ENCODE data around the gene NEK7.

NEK7 gene

GRCh38 chr1:198350456-198350855 is 193.7 kb downstream of the NEK7 start:
- no peak for DNase-seq (ENCODE audit: low read depth, low spot score)

- DNase-seq (ENCODE audit: low read depth, low spot score) = no peak
Measured at GRCh38 chr1:198352975-198353695, 196.3 kb downstream of the NEK7 start.

GRCh38 chr1:198357937-198358336 is 201.1 kb downstream of the NEK7 start:
- DNase-seq (ENCODE audit: low read depth, low spot score) = no peak

GRCh38 chr1:198359024-198359653 is 202.3 kb downstream of the NEK7 start:
- DNase-seq (ENCODE audit: low read depth, low spot score) = no peak

- no peak for DNase-seq (ENCODE audit: low read depth, low spot score)
Measured at GRCh38 chr1:198360208-198360729, 203.5 kb downstream of the NEK7 start.

GRCh38 chr1:198361237-198361767 is 204.5 kb downstream of the NEK7 start:
- DNase-seq (ENCODE audit: low read depth, low spot score) = no peak

GRCh38 chr1:198363625-198364151 is 206.9 kb downstream of the NEK7 start:
- no peak for DNase-seq (ENCODE audit: low read depth, low spot score)

GRCh38 chr1:198364471-198364870 is 207.7 kb downstream of the NEK7 start:
- no peak for DNase-seq (ENCODE audit: low read depth, low spot score)

- DNase-seq (ENCODE audit: low read depth, low spot score) = no peak
Measured at GRCh38 chr1:198367296-198367695, 210.5 kb downstream of the NEK7 start.

GRCh38 chr1:198370996-198371395 is 214.2 kb downstream of the NEK7 start:
- DNase-seq (ENCODE audit: low read depth, low spot score) = no peak
